DOHH2 (cell line): ENCODE results near the gene GRID1.

Experiments
- EZH2phosphoT487 ChIP-seq: fragments of 200-600 bp; sonication (generic); IDR thresholded peaks from 2 replicates; pipeline ENCODE4 v1.6.1; 2017; ENCODE audit warnings: borderline replicate concordance, mild to moderate bottlenecking, antibody characterized with exemption, low read length, moderate library complexity, mixed read lengths
- TF ChIP-seq, protein P1 (sequence below): fragments of 200-600 bp; sonication (generic); IDR thresholded peaks from one replicate; pipeline ENCODE4 v1.5.1; 2014; ENCODE audit warnings: antibody characterized with exemption, mild to moderate bottlenecking, low read depth, low read length; ENCODE audit not compliant: poor library complexity, severe bottlenecking

DNA sequence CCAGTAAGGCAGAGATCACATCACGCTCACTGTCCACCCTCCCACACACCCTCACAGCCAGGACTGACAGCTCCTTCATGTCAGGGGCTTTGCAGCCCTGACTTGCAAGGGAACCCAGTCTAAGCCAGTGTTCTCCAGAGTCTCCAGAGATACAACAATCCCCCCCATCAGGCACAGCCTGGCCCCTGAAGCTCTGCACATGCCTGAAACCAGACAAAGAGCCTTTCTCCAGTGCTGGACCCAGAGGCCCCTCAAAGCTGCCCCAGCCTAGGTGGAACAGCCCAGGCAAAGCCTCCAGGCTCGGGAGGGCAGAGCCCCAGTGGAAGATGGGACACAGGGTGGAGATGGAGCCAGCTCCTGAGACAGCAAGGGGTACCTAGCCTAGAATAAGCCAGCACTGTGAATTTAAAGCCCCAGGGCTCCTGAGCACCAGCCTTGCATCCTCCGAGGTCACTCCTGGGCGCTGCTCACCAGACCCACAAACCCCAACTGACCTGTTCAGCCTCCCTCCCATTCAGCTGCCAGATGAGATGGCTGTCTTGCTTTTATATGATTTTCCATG lies 50.2 kb downstream of the GRID1 start:
- TF ChIP-seq, protein P1, sequence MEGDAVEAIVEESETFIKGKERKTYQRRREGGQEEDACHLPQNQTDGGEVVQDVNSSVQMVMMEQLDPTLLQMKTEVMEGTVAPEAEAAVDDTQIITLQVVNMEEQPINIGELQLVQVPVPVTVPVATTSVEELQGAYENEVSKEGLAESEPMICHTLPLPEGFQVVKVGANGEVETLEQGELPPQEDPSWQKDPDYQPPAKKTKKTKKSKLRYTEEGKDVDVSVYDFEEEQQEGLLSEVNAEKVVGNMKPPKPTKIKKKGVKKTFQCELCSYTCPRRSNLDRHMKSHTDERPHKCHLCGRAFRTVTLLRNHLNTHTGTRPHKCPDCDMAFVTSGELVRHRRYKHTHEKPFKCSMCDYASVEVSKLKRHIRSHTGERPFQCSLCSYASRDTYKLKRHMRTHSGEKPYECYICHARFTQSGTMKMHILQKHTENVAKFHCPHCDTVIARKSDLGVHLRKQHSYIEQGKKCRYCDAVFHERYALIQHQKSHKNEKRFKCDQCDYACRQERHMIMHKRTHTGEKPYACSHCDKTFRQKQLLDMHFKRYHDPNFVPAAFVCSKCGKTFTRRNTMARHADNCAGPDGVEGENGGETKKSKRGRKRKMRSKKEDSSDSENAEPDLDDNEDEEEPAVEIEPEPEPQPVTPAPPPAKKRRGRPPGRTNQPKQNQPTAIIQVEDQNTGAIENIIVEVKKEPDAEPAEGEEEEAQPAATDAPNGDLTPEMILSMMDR, result no peak
- no peak for TF ChIP-seq EZH2phosphoT487
